ENCODE results near the gene DCAF10. TPM values are rescaled to one million over a fixed set of nuclear protein-coding genes. Genes with fewer than 3 reads are reported as not detected.
"Not testable (repeated sequence)": the region's sequence is repeated elsewhere in the genome, so short reads cannot be mapped to it uniquely, and the experiment has no call there.

The DCAF10 gene
- total RNA-seq, 4 donors from 2014 or later: 23.4 to 84.2 (median 32.8) TPM

DNA sequence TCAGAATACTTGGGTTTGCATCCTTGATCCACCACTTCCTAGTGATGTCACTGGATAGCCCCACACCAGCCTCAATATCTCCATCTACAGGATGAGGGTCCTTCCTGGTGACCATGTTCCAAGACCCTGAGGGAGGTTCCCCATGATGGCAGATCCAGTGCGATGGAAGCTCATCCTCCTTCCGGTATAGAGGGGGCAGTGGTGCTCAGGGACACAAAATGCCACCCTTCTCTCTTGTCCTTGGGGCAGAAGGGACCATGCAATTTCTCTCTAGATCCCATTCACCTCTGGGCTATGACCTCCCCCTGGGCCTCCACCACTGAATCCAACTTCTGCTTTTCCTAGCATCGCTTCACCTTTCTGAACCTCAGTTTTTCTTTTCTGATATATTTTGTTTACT, 108.7 kb downstream of the DCAF10 start:
- no peaks in the 10 kb centered on the region for H3K36me3 ChIP-seq
- TF ChIP-seq, protein P1, sequence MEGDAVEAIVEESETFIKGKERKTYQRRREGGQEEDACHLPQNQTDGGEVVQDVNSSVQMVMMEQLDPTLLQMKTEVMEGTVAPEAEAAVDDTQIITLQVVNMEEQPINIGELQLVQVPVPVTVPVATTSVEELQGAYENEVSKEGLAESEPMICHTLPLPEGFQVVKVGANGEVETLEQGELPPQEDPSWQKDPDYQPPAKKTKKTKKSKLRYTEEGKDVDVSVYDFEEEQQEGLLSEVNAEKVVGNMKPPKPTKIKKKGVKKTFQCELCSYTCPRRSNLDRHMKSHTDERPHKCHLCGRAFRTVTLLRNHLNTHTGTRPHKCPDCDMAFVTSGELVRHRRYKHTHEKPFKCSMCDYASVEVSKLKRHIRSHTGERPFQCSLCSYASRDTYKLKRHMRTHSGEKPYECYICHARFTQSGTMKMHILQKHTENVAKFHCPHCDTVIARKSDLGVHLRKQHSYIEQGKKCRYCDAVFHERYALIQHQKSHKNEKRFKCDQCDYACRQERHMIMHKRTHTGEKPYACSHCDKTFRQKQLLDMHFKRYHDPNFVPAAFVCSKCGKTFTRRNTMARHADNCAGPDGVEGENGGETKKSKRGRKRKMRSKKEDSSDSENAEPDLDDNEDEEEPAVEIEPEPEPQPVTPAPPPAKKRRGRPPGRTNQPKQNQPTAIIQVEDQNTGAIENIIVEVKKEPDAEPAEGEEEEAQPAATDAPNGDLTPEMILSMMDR (IDR thresholded peaks at IDR 0.05): no peak
- TF ChIP-seq POLR2A (IDR thresholded peaks at IDR 0.05): no peak
- H3K27me3 ChIP-seq: no peaks in the 10 kb centered on the region
- no peak overlapping the region for H3K4me3 ChIP-seq
- peaks cover 0 to 9% (median 3%) of the 10 kb centered on the region in 4 donors for H3K4me1 ChIP-seq
- no peak overlapping the region for H3K27ac ChIP-seq
- no peaks in the 10 kb centered on the region for H3K9me3 ChIP-seq
- DNase-seq: no peak

DNA sequence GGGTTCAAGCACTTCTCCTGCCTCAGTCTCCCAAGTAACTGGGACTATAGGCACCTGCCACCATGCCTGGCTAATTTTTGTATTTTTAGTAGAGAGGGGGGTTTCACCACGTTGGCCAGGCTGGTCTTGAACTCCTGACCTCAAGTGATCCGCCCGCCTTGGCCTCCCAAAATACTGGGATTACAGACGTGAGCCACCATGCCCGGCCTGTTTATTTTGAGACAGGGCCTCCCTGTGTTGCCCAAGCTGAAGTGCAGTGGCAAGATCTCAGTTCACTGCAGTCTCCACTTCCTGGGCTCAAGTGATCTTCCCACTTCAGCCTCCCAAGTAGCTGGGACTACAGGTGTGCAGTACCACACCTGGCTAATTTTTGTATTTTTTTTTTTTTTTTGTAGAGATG, 109.2 kb downstream of the DCAF10 start:
- H3K9me3 ChIP-seq, H3K4me1 ChIP-seq, DNase-seq, H3K27me3 ChIP-seq, H3K27ac ChIP-seq, H3K4me3 ChIP-seq, H3K36me3 ChIP-seq: not testable (repeated sequence)

DNA sequence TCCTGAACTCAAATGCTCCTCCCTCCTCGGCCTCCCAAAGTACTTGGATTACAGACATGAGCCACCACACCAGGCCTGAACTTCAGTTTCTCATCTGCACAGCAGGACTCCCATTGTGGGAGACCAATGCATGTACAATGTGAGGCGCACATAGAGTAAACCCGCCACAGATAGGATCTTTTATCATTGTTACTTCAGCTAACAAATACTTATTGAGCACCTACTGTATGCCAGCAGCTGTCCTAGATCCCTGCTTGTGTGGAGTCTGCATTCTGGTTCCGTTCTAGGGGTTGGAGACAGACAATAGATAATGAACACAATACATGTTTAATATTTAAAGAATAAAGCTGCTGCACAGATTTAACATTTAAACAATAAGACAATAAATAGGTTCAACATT, 109.7 kb downstream of the DCAF10 start:
- Histone ChIP-seq H3K9me3 (no peaks in the 10 kb centered on the region), H3K4me1 (peaks cover 0 to 1% (median 0%) of the 10 kb centered on the region in 4 donors), H3K27me3 (no peaks in the 10 kb centered on the region), H3K4me3 (no peak overlapping the region), H3K27ac (no peak overlapping the region), H3K36me3 (no peaks in the 10 kb centered on the region)
- DNase-seq: no peak
- TF ChIP-seq POLR2A (IDR thresholded peaks at IDR 0.05): no peak
- TF ChIP-seq, protein P1 (IDR thresholded peaks at IDR 0.05): no peak

DNA sequence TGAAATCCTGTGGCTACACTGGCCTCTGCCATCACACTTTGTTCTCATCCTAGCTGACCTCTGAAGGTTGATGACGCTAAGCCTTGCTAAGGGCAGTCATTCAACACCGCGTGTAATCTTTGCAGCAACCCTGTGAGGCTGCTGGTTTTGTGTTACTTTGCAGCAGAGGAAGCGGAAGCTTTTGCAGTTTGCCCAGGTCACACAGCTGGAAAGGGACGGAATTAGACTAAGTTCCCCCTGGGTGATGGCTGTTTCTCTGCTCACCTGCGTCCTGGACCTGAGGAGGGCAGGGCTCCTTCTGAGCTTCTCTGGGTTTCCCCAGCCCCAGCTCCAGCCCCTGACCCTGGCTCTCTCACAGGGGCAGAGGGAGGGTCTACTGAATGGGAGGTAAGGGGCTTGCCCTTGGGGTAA, 110.7 kb downstream of the DCAF10 start:
- H3K36me3 ChIP-seq: no peaks in the 10 kb centered on the region
- DNase-seq: no peak
- no peak overlapping the region for H3K4me3 ChIP-seq
- H3K4me1 ChIP-seq: no peaks in the 10 kb centered on the region
- H3K27me3 ChIP-seq: no peaks in the 10 kb centered on the region
- no peak for TF ChIP-seq POLR2A (IDR thresholded peaks at IDR 0.05)
- TF ChIP-seq, protein P1 (IDR thresholded peaks at IDR 0.05): no peak
- no peak overlapping the region for H3K27ac ChIP-seq
- no peaks in the 10 kb centered on the region for H3K9me3 ChIP-seq

DNA sequence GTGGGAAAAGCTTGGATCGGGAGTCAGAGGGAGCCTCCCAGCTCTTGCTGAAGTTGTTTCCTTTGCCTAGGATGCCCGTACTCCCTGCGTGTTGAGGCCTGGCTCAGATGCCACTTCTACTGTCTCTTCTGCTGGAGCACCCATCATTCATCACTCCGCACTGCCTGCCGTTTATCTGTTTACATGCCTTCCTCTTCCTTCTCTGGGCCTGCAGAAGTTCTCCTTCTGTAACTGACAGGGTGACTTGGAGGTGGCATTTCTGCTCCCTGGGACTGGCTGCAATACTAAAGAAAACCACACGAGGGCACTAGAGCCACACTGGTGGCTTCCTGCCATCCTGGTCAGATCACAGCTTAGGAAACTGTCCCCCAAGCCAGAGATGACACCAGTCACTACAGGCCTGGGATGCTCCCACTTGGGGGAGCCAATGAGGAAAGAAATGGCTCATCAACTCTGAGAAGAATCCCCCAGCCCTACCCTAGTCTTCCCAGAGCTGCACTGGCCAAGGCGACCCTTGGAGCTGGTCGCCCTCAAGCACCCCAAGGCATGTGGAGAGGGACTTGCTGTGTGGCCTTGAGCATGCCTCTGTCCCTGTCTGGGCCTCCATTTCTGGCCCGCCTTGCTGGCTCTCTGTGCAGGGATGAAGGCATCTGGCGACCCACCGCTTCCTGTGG, 113.0 kb downstream of the DCAF10 start:
- Histone ChIP-seq H3K9me3 (no peaks in the 10 kb centered on the region), H3K27ac (no peak overlapping the region), H3K4me3 (no peak overlapping the region), H3K4me1 (no peaks in the 10 kb centered on the region), H3K27me3 (no peaks in the 10 kb centered on the region), H3K36me3 (peaks cover 0 to 12% (median 0%) of the 10 kb centered on the region in 3 donors)
- no peak for TF ChIP-seq POLR2A (IDR thresholded peaks at IDR 0.05)
- TF ChIP-seq, protein P1 (IDR thresholded peaks at IDR 0.05): peak; percentile 84 to 98 (median 97)
- peak; percentile 71 to 91 (median 85) for DNase-seq

DNA sequence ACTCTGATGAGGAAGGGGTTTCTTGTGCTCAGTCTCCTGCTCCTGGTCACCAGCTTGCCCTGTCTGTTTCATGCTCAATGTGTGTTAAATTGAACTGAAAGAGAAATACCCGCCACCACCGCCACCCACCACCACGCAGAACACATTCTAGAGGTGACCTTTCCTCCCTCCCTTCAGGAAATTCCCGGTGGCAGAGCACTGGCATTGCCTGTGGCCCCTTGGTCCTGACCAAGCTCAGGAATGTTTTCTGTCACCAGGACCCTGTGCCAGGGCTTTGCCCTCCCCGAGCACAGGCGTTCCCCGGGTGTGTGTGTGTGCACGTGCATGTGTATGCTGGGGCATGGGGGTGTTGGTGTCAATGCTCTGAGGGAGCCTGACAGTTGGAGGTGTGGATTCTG, 113.6 kb downstream of the DCAF10 start:
- DNase-seq: no peak
- Histone ChIP-seq H3K27me3 (no peaks in the 10 kb centered on the region), H3K4me3 (no peak overlapping the region), H3K4me1 (no peaks in the 10 kb centered on the region), H3K9me3 (no peaks in the 10 kb centered on the region), H3K36me3 (peaks cover 0 to 12% (median 0%) of the 10 kb centered on the region in 3 donors), H3K27ac (no peak overlapping the region)
- TF ChIP-seq POLR2A (IDR thresholded peaks at IDR 0.05): no peak
- TF ChIP-seq, protein P1 (IDR thresholded peaks at IDR 0.05): no peak

Data from Peyer's patch (tissue), 4 donors.